Anterior cingulate cortex (tissue), 58 donors: ENCODE results near the gene NPAS4.
"Not testable (repeated sequence)": the region's sequence is repeated elsewhere in the genome, so short reads cannot be mapped to it uniquely, and the experiment has no call there.

Experiments used
- DNase-seq, 58 donors: peaks; one replicate each; lab custom pipeline; 2025; lab: John Stamatoyannopoulos, UW

NPAS4 gene

GRCh38 chr11:66420671-66421476, at the start of gene NPAS4:
NPAS4 (plus strand) TSS chr11:66421035; CDS start chr11:66421180, 145 bp downstream.
- DNase-seq, result peak in 48 of 58 donors; percentile 7 to 82 (median 56)

GRCh38 chr11:66371627-66372415, 49.0 kb upstream of the NPAS4 start, which contains the start of gene SLC29A2:
SLC29A2 (minus strand) TSS chr11:66371760; CDS start chr11:66371591, 169 bp downstream.
- DNase-seq, result peak in 34 of 58 donors; percentile 13 to 73 (median 46)

GRCh38 chr11:66373265-66373664, 47.6 kb upstream of the NPAS4 start:
- peak in 6 of 58 donors; percentile 11 to 52 (median 21) for DNase-seq

GRCh38 chr11:66373690-66374287, 47.0 kb upstream of the NPAS4 start:
- DNase-seq, result not testable (repeated sequence)

- DNase-seq, result not testable (repeated sequence)
Observed at GRCh38 chr11:66380264-66380663, 40.6 kb upstream of the NPAS4 start.

GRCh38 chr11:66384316-66384715, 36.5 kb upstream of the NPAS4 start:
- DNase-seq, result not testable (repeated sequence)

- peak in 57 of 58 donors; percentile 9 to 90 (median 60) for DNase-seq
Observed at GRCh38 chr11:66386171-66387069, 34.4 kb upstream of the NPAS4 start.

- peak in 13 of 58 donors; percentile 4 to 44 (median 15) for DNase-seq
Observed at GRCh38 chr11:66388780-66389386, 32.0 kb upstream of the NPAS4 start.

GRCh38 chr11:66391322-66391721, 29.5 kb upstream of the NPAS4 start:
- DNase-seq, result no peak

GRCh38 chr11:66393954-66394353, 26.9 kb upstream of the NPAS4 start:
- DNase-seq, result no peak

- no peak for DNase-seq
Observed at GRCh38 chr11:66407651-66408050, 13.2 kb upstream of the NPAS4 start.

GRCh38 chr11:66408488-66409214, 12.2 kb upstream of the NPAS4 start:
- DNase-seq, result peak; percentile 42 to 93 (median 81)

- DNase-seq, result no peak
Observed at GRCh38 chr11:66409226-66409625, 11.6 kb upstream of the NPAS4 start.

- DNase-seq, result no peak
Observed at GRCh38 chr11:66410191-66410590, 10.6 kb upstream of the NPAS4 start.

GRCh38 chr11:66411323-66411722, 9.5 kb upstream of the NPAS4 start:
- no peak for DNase-seq

GRCh38 chr11:66412110-66412509, 8.7 kb upstream of the NPAS4 start:
- DNase-seq, result no peak

- no peak for DNase-seq
Observed at GRCh38 chr11:66413167-66413566, 7.7 kb upstream of the NPAS4 start.

- peak in 2 of 58 donors; percentile 3 to 20 for DNase-seq
Observed at GRCh38 chr11:66414120-66414934, 6.5 kb upstream of the NPAS4 start.
